Liver (tissue), 9 donors: Measurements from ENCODE around the gene SLCO4A1. TPM values are rescaled to one million over a fixed set of nuclear protein-coding genes. Genes with fewer than 3 reads are reported as not detected.

Source experiments
- DNase-seq: peaks from one replicate; pipeline ENCODE4 v3.0.0-alpha.2; 2017; ENCODE audit warnings: low spot score
- H3K27ac ChIP-seq, 2 donors: one replicate each; pipeline ENCODE4 v1.7.0; 2013; ENCODE audit warnings: inconsistent platforms in 2 of 2, low read length in 2 of 2, control low read depth in 1 of 2, low read depth in 1 of 2, mild to moderate bottlenecking in 1 of 2
- H3K27me3 ChIP-seq, 4 donors: one replicate each; pipeline versions ENCODE4 v1.6.1 to v1.7.0; 2013; ENCODE audit warnings: low read length in 3 of 4, inconsistent platforms in 1 of 4, mild to moderate bottlenecking in 1 of 4, moderate library complexity in 1 of 4; ENCODE audit not compliant: control insufficient read depth in 4 of 4, insufficient read depth in 4 of 4
- H3K36me3 ChIP-seq, 4 donors: one replicate each; pipeline versions ENCODE4 v1.6.1 to v1.7.0; 2013; ENCODE audit warnings: low read length in 3 of 4, mild to moderate bottlenecking in 3 of 4, low read depth in 1 of 4, moderate library complexity in 1 of 4; ENCODE audit not compliant: control insufficient read depth in 4 of 4, insufficient read depth in 3 of 4
- H3K4me1 ChIP-seq, 4 donors: one replicate each; pipeline versions ENCODE4 v1.6.1 to v1.7.0; 2013; ENCODE audit warnings: low read length in 3 of 4, mild to moderate bottlenecking in 3 of 4, moderate library complexity in 1 of 4; ENCODE audit not compliant: control insufficient read depth in 4 of 4, insufficient read depth in 4 of 4
- H3K4me3 ChIP-seq, 3 donors: one replicate each; pipeline versions ENCODE4 v1.6.1 to v1.7.0; 2013; ENCODE audit warnings: low read length in 3 of 3, control low read depth in 1 of 3, low read depth in 1 of 3, mild to moderate bottlenecking in 1 of 3
- H3K9ac ChIP-seq, 2 donors: one replicate each; pipeline ENCODE4 v1.7.0; 2013; ENCODE audit warnings: low read length in 2 of 2, mild to moderate bottlenecking in 2 of 2, moderate library complexity in 2 of 2, control low read depth in 1 of 2, low read depth in 1 of 2
- H3K9me3 ChIP-seq, 4 donors: one replicate each; pipeline versions ENCODE4 v1.6.1 to v1.7.0; 2013; ENCODE audit warnings: low read length in 3 of 4; ENCODE audit not compliant: control insufficient read depth in 4 of 4
- ATF3 ChIP-seq: IDR thresholded peaks from 2 replicates; pipeline ENCODE4 v1.6.1; 2016; ENCODE audit warnings: antibody characterized with exemption
- CTCF ChIP-seq: fragments of 150-350 bp; IDR thresholded peaks from 2 replicates; pipeline ENCODE4 v1.5.1; 2017; ENCODE audit warnings: improper control_type of control experiment, low read depth, low read length; ENCODE audit not compliant: missing input control
- EGR1 ChIP-seq, 2 donors: IDR thresholded peaks; 2 replicates each; pipeline ENCODE4 v1.6.1; 2016 to 2018; ENCODE audit warnings: antibody characterized with exemption in 2 of 2, low read depth in 2 of 2
- FOXA1 ChIP-seq: IDR thresholded peaks from 2 replicates; pipeline ENCODE4 v1.6.1; 2016; ENCODE audit warnings: antibody characterized with exemption
- FOXA2 ChIP-seq: IDR thresholded peaks from 2 replicates; pipeline ENCODE4 v1.6.1; 2016; ENCODE audit warnings: antibody characterized with exemption
- HNF4A ChIP-seq, 2 donors: conservative IDR thresholded peaks; 2 replicates each; pipeline ENCODE4 v1.6.1; 2016; ENCODE audit warnings: antibody characterized with exemption in 2 of 2, mild to moderate bottlenecking in 2 of 2
- HNF4G ChIP-seq: IDR thresholded peaks from 2 replicates; pipeline ENCODE4 v1.6.1; 2016; ENCODE audit warnings: antibody characterized with exemption
- JUND ChIP-seq, 2 donors: IDR thresholded peaks; 2 replicates each; pipeline ENCODE4 v1.6.1; 2016; ENCODE audit warnings: antibody characterized with exemption in 2 of 2
- MAX ChIP-seq: IDR thresholded peaks from 2 replicates; pipeline ENCODE4 v1.6.1; 2016; ENCODE audit warnings: antibody characterized with exemption
- NR2F2 ChIP-seq: IDR thresholded peaks from 2 replicates; pipeline ENCODE4 v1.6.1; 2016; ENCODE audit warnings: antibody characterized with exemption
- RAD21 ChIP-seq, 2 donors: IDR thresholded peaks; 2 replicates each; pipeline ENCODE4 v1.6.1; 2016; ENCODE audit warnings: antibody characterized with exemption in 2 of 2, mild to moderate bottlenecking in 2 of 2
- REST ChIP-seq: IDR thresholded peaks from 2 replicates; pipeline ENCODE4 v1.6.1; 2016; ENCODE audit warnings: antibody characterized with exemption, mild to moderate bottlenecking
- RXRA ChIP-seq, 2 donors: IDR thresholded peaks; 2 replicates each; pipeline ENCODE4 v1.6.1; 2017 to 2018; ENCODE audit warnings: antibody characterized with exemption in 2 of 2, mild to moderate bottlenecking in 1 of 2
- SP1 ChIP-seq: IDR thresholded peaks from 2 replicates; pipeline ENCODE4 v1.6.1; 2018; ENCODE audit warnings: antibody characterized with exemption, mild to moderate bottlenecking
- TAF1 ChIP-seq: conservative IDR thresholded peaks from 2 replicates; pipeline ENCODE4 v1.6.1; 2016; ENCODE audit warnings: antibody characterized with exemption, mild to moderate bottlenecking
- YY1 ChIP-seq: IDR thresholded peaks from 2 replicates; pipeline ENCODE4 v1.6.1; 2016; ENCODE audit warnings: antibody characterized with exemption, mild to moderate bottlenecking
- ZBTB33 ChIP-seq: IDR thresholded peaks from 2 replicates; pipeline ENCODE4 v1.6.1; 2016; ENCODE audit warnings: antibody characterized with exemption
- WGBS: extraction: QIAGEN DNeasy Blood & Tissue Kit; methylation state at CpG from one replicate; pipeline ENCODE4 v1.1.7; 2013; 5-methylcytosine and 5-hydroxymethylcytosine counted together
- polyA plus RNA-seq, 2 donors: library from polyadenylated mRNA; stranded (reverse) in 1 of 2; unstranded in 1 of 2; fragments of 200-250 nt in 1 of 2; fragments of >200 nt in 1 of 2; fragmentation: Nextera tagmentation in 1 of 2; extraction: Ambion mirVana in 1 of 2; gene quantifications; one replicate each; pipeline versions ENCODE4 v1.2.1 to v1.2.3, GENCODE V29; 2013 to 2015
- total RNA-seq, 2 donors: library from RNA; depleted of rRNA; stranded (reverse); fragments of >200 nt; gene quantifications; one replicate each; pipeline ENCODE4 v1.2.3, GENCODE V29; 2014
- donor health status: healthy.
- donor health status: healthy.
- donor health status: healthy.
- donor health status: healthy.
- donor health status: healthy.

Gene SLCO4A1
- total and polyA plus RNA-seq, 4 donors, result 1.3 to 4.3 (median 2.6) TPM

- H3K27me3 ChIP-seq, result peaks cover 0 to 5% (median 4%) of the 10 kb centered on the region in 4 donors
Observed at GRCh38 chr20:62711703-62712101, 69.4 kb downstream of the SLCO4A1 start.

GRCh38 chr20:62712606-62713005, 70.3 kb downstream of the SLCO4A1 start:
- Histone ChIP-seq H3K27me3 (peaks cover 0 to 5% (median 4%) of the 10 kb centered on the region in 4 donors), H3K27ac (no peak overlapping the region), H3K9ac (no peak overlapping the region), H3K4me1 (peaks cover 0 to 3% (median 1%) of the 10 kb centered on the region in 4 donors), H3K36me3 (no peaks in the 10 kb centered on the region), H3K4me3 (no peak overlapping the region), H3K9me3 (no peaks in the 10 kb centered on the region)
- 79% methylated on average over 8 of the region's 8 CpGs for WGBS
- DNase-seq, result no peak
- no peak for TF ChIP-seq HNF4A (conservative IDR thresholded peaks at IDR 0.05)
- no peak for TF ChIP-seq MAX
- TF ChIP-seq NR2F2, result no peak
- TF ChIP-seq YY1, result no peak
- no peak for TF ChIP-seq CTCF
- TF ChIP-seq RXRA (IDR thresholded peaks at IDR 0.05), result no peak
- no peak for TF ChIP-seq ZBTB33
- no peak for TF ChIP-seq FOXA1
- TF ChIP-seq HNF4G, result no peak
- no peak for TF ChIP-seq SP1
- TF ChIP-seq EGR1 (IDR thresholded peaks at IDR 0.05; ENCODE audit: low read depth in 2 of 2), result no peak
- TF ChIP-seq RAD21 (IDR thresholded peaks at IDR 0.05), result no peak
- no peak for TF ChIP-seq FOXA2
- no peak for TF ChIP-seq ATF3

More at GRCh38 chr20:62711703-62712101, 69.4 kb downstream of the SLCO4A1 start:
- H3K36me3 ChIP-seq, result no peaks in the 10 kb centered on the region
- TF ChIP-seq MAX (no peak), EGR1 (IDR thresholded peaks at IDR 0.05; ENCODE audit: low read depth in 2 of 2) (no peak), RAD21 (IDR thresholded peaks at IDR 0.05) (no peak), FOXA1 (no peak), SP1 (no peak), REST (no peak), RXRA (IDR thresholded peaks at IDR 0.05) (no peak), YY1 (no peak), NR2F2 (no peak), TAF1 (no peak), JUND (IDR thresholded peaks at IDR 0.05) (no peak), ATF3 (no peak)
- no peak overlapping the region for H3K4me3 ChIP-seq
- H3K9me3 ChIP-seq, result no peaks in the 10 kb centered on the region
- peaks cover 0 to 3% (median 1%) of the 10 kb centered on the region in 4 donors for H3K4me1 ChIP-seq
- 59% methylated on average over 23 of the region's 23 CpGs for WGBS
- DNase-seq, result no peak
- no peak overlapping the region for H3K9ac ChIP-seq
- no peak overlapping the region for H3K27ac ChIP-seq
